OCI-LY7 (cell line): ENCODE measurements around the gene ACOT8.

Source experiments
- CTCF ChIP-seq: fragments of 200-600 bp; sonication (generic); conservative IDR thresholded peaks from 2 replicates; pipeline ENCODE4 v1.5.1; 2014; ENCODE audit warnings: mild to moderate bottlenecking, antibody characterized with exemption, low read length, moderate library complexity, mixed read lengths
- EZH2phosphoT487 ChIP-seq: fragments of 200-600 bp; sonication (generic); IDR thresholded peaks from 2 replicates; pipeline ENCODE4 v1.6.1; 2018; ENCODE audit warnings: low read depth, borderline replicate concordance, mild to moderate bottlenecking, mixed run types, antibody characterized with exemption, low read length, moderate library complexity, mixed read lengths

GRCh38 chr20:45872626-45873025, 15.4 kb upstream of the ACOT8 start:
- TF ChIP-seq CTCF (no peak), EZH2phosphoT487 (no peak)
